Thymus (tissue), 11 donors: ENCODE results near the gene GLYR1. TPM values are rescaled to one million over a fixed set of nuclear protein-coding genes. Genes with fewer than 3 reads are reported as not detected.
A peak's percentile ranks its signal among the peaks of the same experiment; 100 is the strongest.

Experiments
- DNase-seq, 9 donors: peaks; one replicate each; pipeline ENCODE4 v3.0.0-alpha.2; 2013; ENCODE audit warnings: low spot score in 9 of 9, low read depth in 6 of 9, missing footprints in 1 of 9
- H3K27ac ChIP-seq, 2 donors: one replicate each; pipeline ENCODE4 v1.5.1; 2013; ENCODE audit warnings: control low read depth in 1 of 2, low read depth in 1 of 2, low read length in 1 of 2, mild to moderate bottlenecking in 1 of 2, moderate library complexity in 1 of 2
- H3K27me3 ChIP-seq, 2 donors: one replicate each; pipeline ENCODE4 v1.5.1; 2013; ENCODE audit warnings: low read length in 1 of 2; ENCODE audit not compliant: control insufficient read depth in 2 of 2, insufficient read depth in 1 of 2
- H3K36me3 ChIP-seq, 2 donors: one replicate each; pipeline ENCODE4 v1.5.1; 2013; ENCODE audit warnings: low read length in 1 of 2, mild to moderate bottlenecking in 1 of 2, moderate library complexity in 1 of 2; ENCODE audit not compliant: control insufficient read depth in 2 of 2, insufficient read depth in 2 of 2
- H3K4me1 ChIP-seq, 2 donors: one replicate each; pipeline ENCODE4 v1.5.1; 2013; ENCODE audit warnings: low read length in 2 of 2; ENCODE audit not compliant: control insufficient read depth in 2 of 2, insufficient read depth in 2 of 2
- H3K4me3 ChIP-seq, 2 donors: one replicate each; pipeline ENCODE4 v1.5.1; 2013; ENCODE audit warnings: low read length in 2 of 2, control low read depth in 1 of 2, mild to moderate bottlenecking in 1 of 2
- H3K9me3 ChIP-seq, 2 donors: one replicate each; pipeline ENCODE4 v1.5.1; 2013; ENCODE audit warnings: low read length in 1 of 2, mild to moderate bottlenecking in 1 of 2; ENCODE audit not compliant: control insufficient read depth in 2 of 2, insufficient read depth in 1 of 2
- WGBS: extraction: QIAGEN DNeasy Blood & Tissue Kit; methylation state at CpG from one replicate; pipeline ENCODE4 v1.1.7; 2013; 5-methylcytosine and 5-hydroxymethylcytosine counted together
- polyA plus RNA-seq: library from polyadenylated mRNA; stranded (reverse); fragments of 200-250 nt; gene quantifications from one replicate; pipeline ENCODE4 v1.2.3, GENCODE V29; 2013
- total RNA-seq: library from RNA; stranded (reverse); fragments of 120-200 nt; gene quantifications from one replicate; pipeline ENCODE4 v1.2.4, GENCODE V29; 2013
- donor health status: healthy.

The GLYR1 gene
- total and polyA plus RNA-seq, 2 donors: 36.4 to 59.1 TPM

DNA sequence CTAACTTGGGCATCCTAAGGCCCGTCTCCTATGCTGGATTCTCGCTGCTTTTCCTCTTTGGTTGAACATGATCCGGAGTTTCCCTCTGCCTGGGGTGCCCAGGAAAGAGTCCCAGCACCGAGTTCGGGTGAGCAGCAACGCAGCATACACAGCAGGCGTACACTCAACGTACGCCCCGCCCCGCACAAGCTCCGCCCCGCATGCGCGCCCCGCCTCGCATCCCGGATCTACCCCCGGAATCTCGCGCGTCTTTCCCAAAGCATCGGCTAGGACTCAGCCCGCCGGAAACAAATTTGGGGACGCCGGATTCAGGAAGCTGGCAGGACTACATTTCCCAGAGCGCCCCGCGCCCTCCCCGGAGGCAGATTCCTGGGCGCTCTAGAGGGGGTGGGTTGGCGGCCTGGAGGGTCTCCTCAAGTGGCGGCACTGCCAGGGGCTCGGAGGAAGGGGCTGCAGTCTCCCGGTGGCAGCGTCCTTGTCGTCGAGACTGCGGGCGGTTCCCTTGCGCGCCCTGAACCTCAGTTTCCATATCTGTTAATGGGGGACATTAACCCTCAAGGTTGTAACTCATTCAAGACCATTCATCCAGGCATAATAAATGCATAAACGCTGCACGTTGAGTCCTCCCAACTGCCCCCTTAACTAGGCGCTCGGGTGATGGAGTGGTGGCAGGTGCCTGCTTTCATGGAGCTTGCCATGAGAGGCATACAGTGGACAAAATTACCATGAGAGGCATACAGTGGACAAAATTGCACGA, 78.4 kb downstream of the GLYR1 start:
- no peaks in the 10 kb centered on the region for H3K27me3 ChIP-seq
- H3K36me3 ChIP-seq: peaks cover 13% of the 10 kb centered on the region in 2 donors
- H3K9me3 ChIP-seq: no peaks in the 10 kb centered on the region
- H3K27ac ChIP-seq: peak overlapping the region; percentile 90 to 91
- peak; percentile 74 to 94 (median 86) for DNase-seq
- 11% methylated on average over 48 of the region's 48 CpGs for WGBS
- peak overlapping the region; percentile 71 to 74 for H3K4me3 ChIP-seq
- peaks cover 17 to 33% of the 10 kb centered on the region in 2 donors for H3K4me1 ChIP-seq

DNA sequence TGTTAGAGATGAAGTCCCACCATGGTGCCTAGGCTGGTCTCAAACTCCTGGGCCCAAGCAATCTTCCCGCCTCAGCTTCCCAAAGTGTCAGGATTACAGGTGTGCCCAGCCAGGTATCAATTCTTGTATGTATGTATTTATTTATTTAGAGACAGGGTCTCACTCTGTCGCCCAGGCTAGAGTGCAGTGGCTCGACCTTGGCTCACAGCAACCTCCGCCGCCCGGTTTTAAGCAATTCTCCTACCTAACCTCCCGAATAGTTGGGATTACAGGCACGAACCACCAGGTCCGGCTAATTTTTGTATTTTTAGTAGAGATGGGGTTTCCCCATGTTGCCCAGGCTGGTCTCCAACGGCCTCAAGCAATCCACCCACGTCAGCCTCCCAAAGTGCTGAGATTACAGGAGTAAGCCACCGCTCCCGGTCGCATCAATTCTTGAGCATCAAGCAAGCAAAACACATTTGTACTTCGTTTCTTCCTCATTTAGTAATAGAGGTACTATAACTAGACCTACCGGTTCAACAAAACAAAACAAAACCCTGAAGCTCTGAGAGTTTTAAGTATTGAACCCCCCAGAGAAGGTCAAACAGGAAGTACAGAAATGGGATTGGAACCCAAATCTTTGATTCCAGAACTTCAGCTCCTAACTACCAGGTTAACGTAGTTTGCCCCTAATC, 79.1 kb downstream of the GLYR1 start:
- no peaks in the 10 kb centered on the region for H3K9me3 ChIP-seq
- 49% methylated on average over 17 of the region's 17 CpGs for WGBS
- peak overlapping the region; percentile 71 to 74 for H3K4me3 ChIP-seq
- H3K27me3 ChIP-seq: no peaks in the 10 kb centered on the region
- DNase-seq: no peak
- peaks cover 18% of the 10 kb centered on the region in 2 donors for H3K36me3 ChIP-seq
- H3K27ac ChIP-seq: peak overlapping the region; percentile 90 to 91
- H3K4me1 ChIP-seq: peaks cover 17 to 33% of the 10 kb centered on the region in 2 donors

DNA sequence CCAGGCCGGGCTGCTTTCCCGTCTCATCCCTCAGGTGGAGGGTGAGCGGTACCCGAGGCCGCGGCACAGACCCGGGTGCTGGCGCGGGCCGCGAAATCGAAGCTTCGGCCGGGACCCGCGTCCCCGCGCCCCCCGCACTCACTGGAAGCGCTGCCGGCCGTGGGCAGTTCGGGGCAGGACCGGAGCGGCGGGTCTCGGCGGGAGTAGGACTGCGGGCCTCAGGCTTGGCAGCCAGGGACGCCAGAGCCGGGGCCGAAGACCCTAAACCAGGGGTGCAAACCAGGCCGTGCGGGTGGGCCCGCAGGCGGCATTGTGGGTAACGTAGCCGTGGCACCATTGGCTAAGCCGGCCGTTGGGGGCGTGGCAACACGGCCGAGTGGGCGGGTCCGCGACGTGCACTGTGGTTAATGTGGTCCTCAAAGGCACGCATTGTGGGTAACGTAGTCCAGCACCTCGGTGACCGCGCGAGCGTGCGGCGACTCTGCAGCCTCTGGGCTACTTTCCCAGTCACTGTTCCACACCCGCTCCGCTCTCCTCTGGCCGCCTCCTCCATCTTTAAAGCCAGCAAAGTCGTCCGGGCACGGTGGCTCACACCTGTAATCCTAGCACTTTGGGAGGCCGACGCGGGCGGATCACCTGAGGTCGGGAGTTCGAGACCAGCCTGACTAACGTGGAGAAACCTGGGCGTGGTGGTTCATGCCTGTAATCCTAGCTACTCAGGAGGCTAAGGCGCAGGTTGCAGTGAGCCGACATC, 80.0 kb downstream of the GLYR1 start, which contains the start of gene ZNF500:
Gene ZNF500, minus strand, starts transcription at position 288 of the 754 bp plus-strand sequence. CDS start 1,184 bp downstream, outside the sequence.
- Histone ChIP-seq H3K36me3 (peaks cover 25 to 28% of the 10 kb centered on the region in 2 donors), H3K27me3 (no peaks in the 10 kb centered on the region), H3K4me1 (peaks cover 17 to 33% of the 10 kb centered on the region in 2 donors), H3K9me3 (no peaks in the 10 kb centered on the region), H3K27ac (peak within 1 kb of the TSS; percentile 55 to 91), H3K4me3 (peak within 1 kb of the TSS; percentile 87 to 98)
- WGBS: 3% methylated on average over 72 of the region's 72 CpGs
- DNase-seq: peak; percentile 87 to 97 (median 94)

DNA sequence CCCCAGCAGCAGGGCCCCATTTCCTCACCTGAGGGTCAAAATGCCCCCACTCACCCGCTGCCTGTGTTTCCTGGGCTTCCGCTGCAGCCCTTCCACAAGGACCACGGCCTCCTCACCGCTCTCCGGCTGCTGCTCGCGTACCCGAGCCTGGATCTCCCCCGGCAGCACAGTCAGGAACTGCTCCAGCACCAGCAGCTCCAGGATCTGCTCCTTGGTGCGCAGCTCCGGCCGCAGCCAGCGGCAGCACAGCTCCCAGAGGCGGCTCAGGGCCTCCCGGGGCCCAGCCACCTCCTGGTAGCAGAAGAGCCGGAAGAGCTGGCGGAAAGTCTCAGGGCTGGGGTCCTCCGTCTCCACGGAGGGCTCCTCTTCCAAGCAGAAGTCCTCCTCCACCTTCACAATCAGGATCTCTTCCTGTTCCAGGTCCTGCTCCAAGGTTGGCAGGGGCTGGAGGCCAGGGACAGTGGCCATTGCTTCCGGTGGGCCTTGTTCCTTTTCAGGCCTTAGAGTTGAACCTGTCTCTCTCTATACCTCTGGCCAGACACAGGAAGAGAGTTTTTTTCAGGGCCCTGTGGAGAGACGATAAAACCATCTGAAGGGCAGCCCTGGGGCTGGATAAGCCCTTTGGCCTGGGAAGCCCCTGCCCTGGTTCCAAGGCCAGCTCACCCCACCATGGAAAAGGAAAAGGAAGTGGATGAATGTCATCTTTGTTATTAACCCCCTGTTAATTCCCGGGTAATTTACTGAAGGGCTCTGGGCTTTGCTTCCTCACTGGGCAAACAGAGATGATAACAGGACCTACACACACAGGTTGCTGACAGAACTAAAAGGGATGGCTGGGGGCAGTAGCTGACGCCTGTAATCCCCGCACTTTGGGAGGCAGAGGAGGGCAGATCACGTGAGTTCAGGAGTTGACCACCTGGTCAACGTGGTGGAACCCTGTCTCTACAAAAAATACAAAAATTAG, 81.3 kb downstream of the GLYR1 start:
- no peaks in the 10 kb centered on the region for H3K27me3 ChIP-seq
- H3K36me3 ChIP-seq: peaks cover 36% of the 10 kb centered on the region in 2 donors
- DNase-seq: no peak
- 85% methylated on average over 26 of the region's 26 CpGs for whole genome bisulfite sequencing
- peaks cover 17 to 33% of the 10 kb centered on the region in 2 donors for H3K4me1 ChIP-seq
- H3K4me3 ChIP-seq: peak overlapping the region; percentile 87 to 98
- no peak overlapping the region for H3K27ac ChIP-seq
- H3K9me3 ChIP-seq: no peaks in the 10 kb centered on the region

DNA sequence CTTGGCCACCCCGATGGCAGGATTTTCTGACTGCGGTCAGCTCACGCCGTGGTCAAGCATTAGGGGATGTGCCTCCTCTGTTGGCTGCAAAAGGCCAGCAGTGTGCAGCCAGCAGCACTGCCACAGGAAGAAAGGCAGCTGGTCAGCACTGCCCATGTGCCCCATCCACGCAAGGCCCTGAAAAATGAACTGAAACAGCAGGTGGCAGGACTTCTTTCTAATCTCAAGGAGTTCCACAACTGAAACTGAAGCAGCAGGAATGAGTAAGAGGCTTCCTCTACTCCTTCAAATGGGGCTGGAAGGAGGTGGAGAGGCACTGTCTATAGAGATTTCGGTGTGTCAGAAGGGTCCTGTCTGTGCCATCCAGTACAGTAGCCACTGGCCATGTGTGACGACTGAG, 83.3 kb downstream of the GLYR1 start:
- Histone ChIP-seq H3K4me3 (no peak overlapping the region), H3K27ac (no peak overlapping the region), H3K4me1 (peaks cover 17 to 29% of the 10 kb centered on the region in 2 donors), H3K27me3 (no peaks in the 10 kb centered on the region), H3K9me3 (no peaks in the 10 kb centered on the region), H3K36me3 (peaks cover 55% of the 10 kb centered on the region in 2 donors)
- 98% methylated on average over 7 of the region's 7 CpGs for WGBS
- no peak for DNase-seq

DNA sequence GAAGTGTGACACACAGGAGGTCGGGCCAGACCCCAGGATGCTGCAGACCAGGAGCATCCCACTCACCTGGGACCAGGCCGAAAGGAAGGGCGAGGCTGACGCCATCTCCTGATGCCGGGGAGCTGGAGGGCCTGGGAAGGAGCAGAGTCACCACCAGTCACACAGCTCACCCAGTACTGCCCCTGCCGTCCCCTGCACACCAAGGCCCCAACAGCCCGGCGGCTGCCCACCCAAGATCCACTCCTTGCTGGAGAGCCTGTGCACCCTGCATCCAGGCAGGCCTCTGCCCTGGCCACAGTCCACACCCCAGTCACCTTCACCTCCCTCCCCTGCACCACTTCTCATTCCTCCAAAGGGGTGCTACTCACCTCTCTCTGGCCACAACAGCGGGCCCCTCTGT, 84.9 kb downstream of the GLYR1 start:
- 96% methylated on average over 9 of the region's 9 CpGs for WGBS
- Histone ChIP-seq H3K4me1 (peaks cover 9 to 15% of the 10 kb centered on the region in 2 donors), H3K36me3 (peaks cover 63 to 64% of the 10 kb centered on the region in 2 donors), H3K27me3 (no peaks in the 10 kb centered on the region), H3K9me3 (no peaks in the 10 kb centered on the region), H3K27ac (no peak overlapping the region), H3K4me3 (no peak overlapping the region)
- DNase-seq: no peak

DNA sequence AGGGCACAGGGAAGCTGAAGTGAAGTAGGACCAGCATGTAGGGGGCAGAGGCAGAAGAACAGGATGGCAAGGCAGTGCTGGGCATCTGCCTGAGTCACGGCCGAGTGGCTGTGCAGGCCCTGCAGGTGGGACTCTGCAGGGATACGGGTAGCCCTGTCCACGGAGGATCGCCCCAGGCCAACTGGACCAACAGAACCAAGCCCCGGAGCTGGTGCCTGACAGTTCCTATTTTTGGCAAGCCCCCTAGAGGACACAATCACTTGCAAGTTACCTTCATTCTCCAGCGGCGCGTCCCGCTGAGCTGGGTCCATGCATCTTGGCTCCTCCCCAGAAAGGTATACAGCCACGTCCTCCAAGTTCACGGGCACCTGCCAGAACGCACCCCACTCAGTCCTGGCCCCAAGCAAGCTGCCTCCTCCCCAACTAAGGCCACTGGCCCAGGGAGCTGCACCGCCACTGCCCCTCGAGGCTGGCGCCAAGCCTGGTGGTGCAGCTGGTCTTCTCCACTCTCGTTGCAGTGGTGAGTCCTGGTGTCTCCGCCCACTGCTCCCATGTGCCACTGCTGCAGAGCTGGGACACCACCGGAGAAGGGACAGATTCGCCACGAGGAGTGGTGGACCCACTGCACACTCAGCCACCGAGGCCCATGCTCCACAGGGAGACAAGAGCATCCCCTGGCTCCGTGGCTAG, 86.7 kb downstream of the GLYR1 start:
- peaks cover 1 to 2% of the 10 kb centered on the region in 2 donors for H3K9me3 ChIP-seq
- H3K36me3 ChIP-seq: peaks cover 72 to 73% of the 10 kb centered on the region in 2 donors
- DNase-seq: no peak
- H3K27me3 ChIP-seq: no peaks in the 10 kb centered on the region
- WGBS: 98% methylated on average over 23 of the region's 23 CpGs
- H3K27ac ChIP-seq: no peak overlapping the region
- H3K4me3 ChIP-seq: no peak overlapping the region
- peaks cover 1 to 3% of the 10 kb centered on the region in 2 donors for H3K4me1 ChIP-seq

DNA sequence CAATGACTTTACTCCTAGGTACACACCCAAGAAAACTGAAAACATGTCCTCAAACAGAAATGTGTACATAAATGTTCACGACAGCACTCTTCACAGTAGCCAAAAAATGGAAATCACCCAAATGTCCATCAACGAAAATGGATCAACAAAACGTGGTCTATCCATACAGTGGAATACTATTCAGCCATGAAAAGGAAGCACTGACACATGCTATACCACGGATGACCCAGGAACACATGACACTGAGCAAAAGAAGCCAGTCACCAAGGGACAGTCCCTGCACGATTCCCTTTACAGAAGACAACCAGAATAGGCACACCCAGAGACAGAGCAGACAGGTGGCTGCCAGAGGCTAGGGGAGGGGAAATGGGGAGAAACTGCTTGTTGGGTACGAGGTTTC, 91.4 kb downstream of the GLYR1 start:
- Histone ChIP-seq H3K27me3 (no peaks in the 10 kb centered on the region), H3K4me3 (no peak overlapping the region), H3K9me3 (peaks cover 4 to 8% of the 10 kb centered on the region in 2 donors), H3K36me3 (peaks cover 74 to 82% of the 10 kb centered on the region in 2 donors), H3K27ac (no peak overlapping the region), H3K4me1 (no peaks in the 10 kb centered on the region)
- WGBS: 98% methylated on average over 6 of the region's 6 CpGs
- no peak for DNase-seq
